Psoas muscle (tissue), 8 donors: ENCODE results near the gene C2CD2L. TPM values are rescaled to one million over a fixed set of nuclear protein-coding genes. Genes with fewer than 3 reads are reported as not detected.
A peak's percentile ranks its signal among the peaks of the same experiment; 100 is the strongest.

Source experiments
- ATAC-seq, 4 donors: fragments of 200-7000 bp; cut with Tn5 transposase; one replicate each; pipeline ENCODE4 v1.9.1; 2020; ENCODE audit warnings: moderate library complexity in 3 of 4, mild to moderate bottlenecking in 2 of 4
- DNase-seq, 2 donors: peaks; one replicate each; pipeline ENCODE4 v3.0.0-alpha.2; 2020
- H3K27ac ChIP-seq: fragments of 200-600 bp; one replicate; pipeline ENCODE4 v1.8.0; 2022
- H3K27me3 ChIP-seq, 3 donors: fragments of 200-600 bp in 1 of 3; one replicate each; pipeline versions ENCODE4 v1.6.1 to v1.8.0; 2013 to 2022; ENCODE audit warnings: low read length in 2 of 3, mild to moderate bottlenecking in 2 of 3, moderate library complexity in 1 of 3; ENCODE audit not compliant: insufficient read depth in 3 of 3
- H3K36me3 ChIP-seq, 2 donors: fragments of 200-600 bp in 1 of 2; one replicate each; pipeline versions ENCODE4 v1.6.1 to v1.8.0; 2013 to 2022; ENCODE audit warnings: low read depth in 1 of 2, mild to moderate bottlenecking in 1 of 2, moderate library complexity in 1 of 2; ENCODE audit not compliant: insufficient read depth in 1 of 2
- H3K4me1 ChIP-seq: fragments of 200-600 bp; one replicate; pipeline ENCODE4 v1.8.0; 2022
- H3K4me3 ChIP-seq: fragments of 200-600 bp; one replicate; pipeline ENCODE4 v1.8.0; 2022; ENCODE audit warnings: mild to moderate bottlenecking
- H3K9me3 ChIP-seq: fragments of 200-600 bp; one replicate; pipeline ENCODE4 v1.8.0; 2022
- CTCF ChIP-seq: fragments of 200-600 bp; IDR thresholded peaks from one replicate; pipeline ENCODE4 v1.8.0; 2022; ENCODE audit warnings: antibody characterized with exemption
- WGBS, 3 donors: extraction: QIAGEN DNeasy Blood & Tissue Kit; methylation state at CpG; one replicate each; pipeline versions ENCODE4 v1.1.6 to v1.1.7; 2013; 5-methylcytosine and 5-hydroxymethylcytosine counted together
- intact Hi-C, 2 donors: fragments of 100-400 bp; cut with DNase I; formaldehyde crosslinking; loops; one replicate each; pipeline versions ENCODE4 v1.11.0 to v1.14.2; 2022
- polyA plus RNA-seq, 3 donors: library from polyadenylated mRNA; stranded (reverse); fragments of 200-250 nt; gene quantifications; one replicate each; pipeline ENCODE4 v1.2.3, GENCODE V29; 2013
- total RNA-seq, 4 donors: library from RNA; stranded (reverse); fragmentation: NEBNext Ultra II Directional in 2 of 4; extraction: Animal tissue kit (Norgen Biotek cat#: 25700) in 2 of 4; gene quantifications; one replicate each; pipeline versions ENCODE4 v1.2.1 to v1.2.4, GENCODE V29; 2021 to 2023
- donor health status: healthy with polysubstance abuse.
- donor health status: DM: no; HTN: no; CAD: no; lungs with moderate emphysema.
- donor health status: Bipolar disorder and iron deficiency.
- donor health status: healthy.
- donor health status: DM: yes; HTN: yes; CAD: no.
- donor health status: DM: no; HTN: no; CAD: no.
- donor health status: DM: no; HTN: no; CAD: no.
- donor health status: DM: yes; HTN: yes; CAD: no.

C2CD2L gene
- total and polyA plus RNA-seq, 7 donors: 10.9 to 28.7 (median 15.2) TPM

- Histone ChIP-seq H3K27ac (peak within 1 kb of the TSS; percentile 78), H3K4me1 (peaks cover 10% of the 10 kb centered on the region), H3K9me3 (no peaks in the 10 kb centered on the region), H3K36me3 (peaks cover 5 to 42% of the 10 kb centered on the region in 2 donors), H3K27me3 (no peaks in the 10 kb centered on the region), H3K4me3 (peak within 1 kb of the TSS; percentile 93)
- no peak for TF ChIP-seq CTCF
- DNase-seq (peak; percentile 100), ATAC-seq (peak; percentile 99 to 100 (median 100))
- 0 to 1% (median 0%) methylated on average over 51 to 54 of the region's 54 CpGs for WGBS, 3 donors
- intact Hi-C loops: no loop called here
These were observed 14.1 kb downstream of the C2CD2L start, which contains the start of gene HINFP for GRCh38 chr11:119121008-119121810. Gene HINFP (plus strand): TSS chr11:119121580. CDS start chr11:119126945, 5,365 bp downstream.

GRCh38 chr11:119121811-119122124 lies 14.6 kb downstream of the C2CD2L start:
- Histone ChIP-seq H3K9me3 (no peaks in the 10 kb centered on the region), H3K36me3 (peaks cover 5 to 40% of the 10 kb centered on the region in 2 donors), H3K4me1 (peaks cover 14% of the 10 kb centered on the region), H3K27ac (peak overlapping the region; percentile 74), H3K27me3 (no peaks in the 10 kb centered on the region), H3K4me3 (peak overlapping the region; percentile 93)
- 0 to 1% (median 0%) methylated on average over 20 of the region's 20 CpGs for WGBS, 3 donors
- ATAC-seq (no peak), DNase-seq (no peak)
- intact Hi-C loops: no loop called here
- no peak for TF ChIP-seq CTCF

GRCh38 chr11:119125821-119126220 lies 18.7 kb downstream of the C2CD2L start:
- DNase-seq: no peak
- no peak for ATAC-seq
- Histone ChIP-seq H3K9me3 (no peaks in the 10 kb centered on the region), H3K36me3 (peaks cover 5 to 71% of the 10 kb centered on the region in 2 donors), H3K4me3 (no peak overlapping the region), H3K27me3 (no peaks in the 10 kb centered on the region), H3K4me1 (peaks cover 12% of the 10 kb centered on the region), H3K27ac (no peak overlapping the region)
- no peak for TF ChIP-seq CTCF
- 91 to 92% (median 92%) methylated on average over 6 of the region's 6 CpGs for WGBS, 3 donors
- intact Hi-C loops: no loop called here

GRCh38 chr11:119126675-119127268 lies 19.6 kb downstream of the C2CD2L start:
- Histone ChIP-seq H3K9me3 (no peaks in the 10 kb centered on the region), H3K4me1 (peaks cover 12% of the 10 kb centered on the region), H3K4me3 (no peak overlapping the region), H3K27me3 (no peaks in the 10 kb centered on the region), H3K27ac (peak overlapping the region; percentile 23), H3K36me3 (peaks cover 5 to 81% of the 10 kb centered on the region in 2 donors)
- DNase-seq: no peak
- intact Hi-C loops: no loop called here
- peak in 1 of 4 donors; percentile 16 for ATAC-seq
- WGBS, 3 donors: 45 to 56% (median 49%) methylated on average over 5 of the region's 5 CpGs
- TF ChIP-seq CTCF: no peak
